ENCODE measurements around the gene NCEH1. TPM values are rescaled to one million over a fixed set of nuclear protein-coding genes. Genes with fewer than 3 reads are reported as not detected.

Gene NCEH1
- total RNA-seq, 1 experiment from 2014 or later: 4.5 TPM

DNA sequence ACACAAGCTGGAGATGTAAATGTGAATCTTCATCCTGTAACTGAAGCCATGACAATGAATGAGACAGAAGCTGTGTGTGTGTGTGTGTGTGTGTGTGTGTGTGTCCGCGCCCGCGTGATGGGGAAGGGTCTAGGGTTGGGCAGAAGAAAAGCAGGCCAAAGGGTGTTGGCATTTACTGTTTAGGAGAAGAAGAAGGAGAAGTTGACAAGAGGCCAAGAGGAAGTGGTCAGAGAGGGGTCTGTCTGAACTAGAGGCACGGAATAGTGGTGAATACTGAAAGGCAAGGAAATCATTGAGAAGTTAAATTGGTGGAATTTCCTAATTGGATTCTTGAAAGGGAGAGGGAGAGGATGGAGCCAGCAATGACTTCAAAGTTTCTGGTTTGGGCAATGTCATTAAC, 5.6 kb upstream of the NCEH1 start:
- Mint-ChIP-seq H3K27ac (no peak overlapping the region), H3K36me3 (peaks cover 12% of the 10 kb centered on the region), H3K4me3 (no peak overlapping the region), H3K9me3 (peaks cover 25% of the 10 kb centered on the region), H3K27me3 (ENCODE audit: low read depth) (no peaks in the 10 kb centered on the region; the same call in 1 of the 2 replicates), H3K4me1 (0 out of 2 replicates have a peak, but pooled peaks cover 3% of the 10 kb centered on the region)
- POLR2A ChIA-PET: no interaction called here
- TF ChIP-seq NFATC4 (CRISPR knock-in tag; IDR thresholded peaks at IDR 0.05) (no peak), NR3C1 (CRISPR knock-in tag; conservative IDR thresholded peaks at IDR 0.05; ENCODE audit: low read depth) (no peak), SOX15 (CRISPR knock-in tag; IDR thresholded peaks at IDR 0.05) (no peak), JAZF1 (CRISPR knock-in tag; IDR thresholded peaks at IDR 0.05) (no peak), ZNF423 (CRISPR knock-in tag; IDR thresholded peaks at IDR 0.05) (no peak), AR (CRISPR knock-in tag; IDR thresholded peaks at IDR 0.05) (no peak), MLX (CRISPR knock-in tag; IDR thresholded peaks at IDR 0.05) (no peak), USF1 (CRISPR knock-in tag; IDR thresholded peaks at IDR 0.05) (no peak), ZNF138 (CRISPR knock-in tag; conservative IDR thresholded peaks at IDR 0.05) (no peak)
- TF ChIP-seq, protein P1, sequence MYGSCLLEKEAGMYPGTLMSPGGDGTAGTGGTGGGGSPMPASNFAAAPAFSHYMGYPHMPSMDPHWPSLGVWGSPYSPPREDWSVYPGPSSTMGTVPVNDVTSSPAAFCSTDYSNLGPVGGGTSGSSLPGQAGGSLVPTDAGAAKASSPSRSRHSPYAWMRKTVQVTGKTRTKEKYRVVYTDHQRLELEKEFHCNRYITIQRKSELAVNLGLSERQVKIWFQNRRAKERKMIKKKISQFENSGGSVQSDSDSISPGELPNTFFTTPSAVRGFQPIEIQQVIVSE (CRISPR knock-in tag; IDR thresholded peaks at IDR 0.05; ENCODE audit: borderline replicate concordance): no peak
- TF ChIP-seq, protein P2, sequence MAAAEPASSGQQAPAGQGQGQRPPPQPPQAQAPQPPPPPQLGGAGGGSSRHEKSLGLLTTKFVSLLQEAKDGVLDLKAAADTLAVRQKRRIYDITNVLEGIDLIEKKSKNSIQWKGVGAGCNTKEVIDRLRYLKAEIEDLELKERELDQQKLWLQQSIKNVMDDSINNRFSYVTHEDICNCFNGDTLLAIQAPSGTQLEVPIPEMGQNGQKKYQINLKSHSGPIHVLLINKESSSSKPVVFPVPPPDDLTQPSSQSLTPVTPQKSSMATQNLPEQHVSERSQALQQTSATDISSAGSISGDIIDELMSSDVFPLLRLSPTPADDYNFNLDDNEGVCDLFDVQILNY (CRISPR knock-in tag; IDR thresholded peaks at IDR 0.05): no peak
- no peak for ATAC-seq
- CTCF ChIA-PET: no interaction called here
- no peak for DNase-seq (ENCODE audit: low spot score)

- no peak for ATAC-seq
- Mint-ChIP-seq H3K27ac (no peak overlapping the region), H3K36me3 (no peaks in the 10 kb centered on the region), H3K4me1 (peaks cover 10% of the 10 kb centered on the region), H3K9me3 (peaks cover 7% of the 10 kb centered on the region; the same call in 1 of the 2 replicates), H3K4me3 (no peak overlapping the region), H3K27me3 (ENCODE audit: low read depth) (no peaks in the 10 kb centered on the region; the same call in 1 of the 2 replicates)
- ChIA-PET POLR2A (no interaction called here), CTCF (interaction anchor here (1.2 to 3.9 kb wide), 2 partner anchors 37 to 41 kb away, joined by 5 to 15 read pairs; partner anchors contain the start of gene ECT2)
- DNase-seq (ENCODE audit: low spot score): no peak
- no peak for TF ChIP-seq ZBTB43 (CRISPR knock-in tag; IDR thresholded peaks at IDR 0.05)
- TF ChIP-seq EMX1 (CRISPR knock-in tag; IDR thresholded peaks at IDR 0.05): no peak
- TF ChIP-seq MYBL2 (CRISPR knock-in tag; IDR thresholded peaks at IDR 0.05): no peak
- no peak for TF ChIP-seq GABPB1 (CRISPR knock-in tag; IDR thresholded peaks at IDR 0.05)
- TF ChIP-seq, protein P3, sequence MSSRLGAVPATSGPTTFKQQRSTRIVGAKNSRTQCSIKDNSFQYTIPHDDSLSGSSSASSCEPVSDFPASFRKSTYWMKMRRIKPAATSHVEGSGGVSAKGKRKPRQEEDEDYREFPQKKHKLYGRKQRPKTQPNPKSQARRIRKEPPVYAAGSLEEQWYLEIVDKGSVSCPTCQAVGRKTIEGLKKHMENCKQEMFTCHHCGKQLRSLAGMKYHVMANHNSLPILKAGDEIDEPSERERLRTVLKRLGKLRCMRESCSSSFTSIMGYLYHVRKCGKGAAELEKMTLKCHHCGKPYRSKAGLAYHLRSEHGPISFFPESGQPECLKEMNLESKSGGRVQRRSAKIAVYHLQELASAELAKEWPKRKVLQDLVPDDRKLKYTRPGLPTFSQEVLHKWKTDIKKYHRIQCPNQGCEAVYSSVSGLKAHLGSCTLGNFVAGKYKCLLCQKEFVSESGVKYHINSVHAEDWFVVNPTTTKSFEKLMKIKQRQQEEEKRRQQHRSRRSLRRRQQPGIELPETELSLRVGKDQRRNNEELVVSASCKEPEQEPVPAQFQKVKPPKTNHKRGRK (CRISPR knock-in tag; IDR thresholded peaks at IDR 0.05; ENCODE audit: borderline replicate concordance): no peak
Measured at GRCh38 chr3:172713316-172713715, 2.4 kb upstream of the NCEH1 start.
